Loucy (cell line): ENCODE measurements around the gene PLBD1.
A peak's percentile ranks its signal among the peaks of the same experiment; 100 is the strongest.

Experiments
- H2AFZ ChIP-seq: fragments of 200-600 bp; sonication (generic); 2 replicates; pipeline ENCODE4 v1.6.0; 2016; ENCODE audit warnings: antibody characterized with exemption, mild to moderate bottlenecking, low read length, moderate library complexity
- H3F3A ChIP-seq: fragments of 200-600 bp; 2 replicates; pipeline ENCODE4 v1.6.0; 2016; ENCODE audit warnings: antibody characterized with exemption, low read depth, mild to moderate bottlenecking
- H3K27me3 ChIP-seq: fragments of 200-600 bp; sonication (generic); 2 replicates; pipeline ENCODE4 v1.6.1; 2014; ENCODE audit warnings: low read length, mild to moderate bottlenecking; ENCODE audit not compliant: insufficient read depth, poor library complexity, severe bottlenecking
- H3K36me3 ChIP-seq: fragments of 200-600 bp; sonication (generic); 2 replicates; pipeline ENCODE4 v1.6.1; 2016; ENCODE audit warnings: low read length; ENCODE audit not compliant: insufficient read depth
- H3K4me1 ChIP-seq: fragments of 200-600 bp; sonication (generic); 2 replicates; pipeline ENCODE4 v1.5.1; 2014; ENCODE audit warnings: low read length, mild to moderate bottlenecking; ENCODE audit not compliant: insufficient read depth, poor library complexity, severe bottlenecking
- H3K4me2 ChIP-seq: fragments of 200-600 bp; sonication (generic); 2 replicates; pipeline ENCODE4 v1.6.0; 2014; ENCODE audit warnings: antibody characterized with exemption, low read length, low read depth, mild to moderate bottlenecking; ENCODE audit not compliant: poor library complexity, severe bottlenecking
- H3K4me3 ChIP-seq: fragments of 200-600 bp; sonication (generic); 2 replicates; pipeline ENCODE4 v1.5.1; 2014; ENCODE audit warnings: low read length, mild to moderate bottlenecking, mixed read lengths; ENCODE audit not compliant: poor library complexity, severe bottlenecking
- H3K79me2 ChIP-seq: fragments of 200-600 bp; sonication (generic); 2 replicates; pipeline ENCODE4 v1.6.1; 2014; ENCODE audit warnings: low read length; ENCODE audit not compliant: insufficient read depth
- H3K9ac ChIP-seq: fragments of 200-600 bp; sonication (generic); 2 replicates; pipeline ENCODE4 v1.6.0; 2014; ENCODE audit warnings: mild to moderate bottlenecking, low read depth, low read length, moderate library complexity; ENCODE audit not compliant: poor library complexity, severe bottlenecking
- H3K9me2 ChIP-seq: fragments of 200-600 bp; sonication (generic); replicated peaks from 2 replicates; pipeline ENCODE4 v1.6.1; 2016; ENCODE audit warnings: low read depth, low read length, mixed read lengths
- H3K9me3 ChIP-seq: fragments of 200-600 bp; sonication (generic); 2 replicates; pipeline ENCODE4 v1.6.1; 2014; ENCODE audit warnings: mild to moderate bottlenecking, antibody characterized with exemption, low read length, low read depth; ENCODE audit not compliant: insufficient read depth
- H4K20me1 ChIP-seq: fragments of 200-600 bp; sonication (generic); 2 replicates; pipeline ENCODE4 v1.6.0; 2014; ENCODE audit warnings: antibody characterized with exemption, low read length, mild to moderate bottlenecking; ENCODE audit not compliant: insufficient read depth, poor library complexity, severe bottlenecking
- CTCF ChIP-seq: fragments of 200-600 bp; sonication (generic); conservative IDR thresholded peaks from 2 replicates; pipeline ENCODE4 v1.5.1; 2014; ENCODE audit warnings: mild to moderate bottlenecking, antibody characterized with exemption, low read length
- EZH2phosphoT487 ChIP-seq: fragments of 200-600 bp; IDR thresholded peaks from 2 replicates; pipeline ENCODE4 v1.6.1; 2018; ENCODE audit warnings: antibody characterized with exemption, mild to moderate bottlenecking, moderate library complexity, borderline replicate concordance

Gene PLBD1

DNA sequence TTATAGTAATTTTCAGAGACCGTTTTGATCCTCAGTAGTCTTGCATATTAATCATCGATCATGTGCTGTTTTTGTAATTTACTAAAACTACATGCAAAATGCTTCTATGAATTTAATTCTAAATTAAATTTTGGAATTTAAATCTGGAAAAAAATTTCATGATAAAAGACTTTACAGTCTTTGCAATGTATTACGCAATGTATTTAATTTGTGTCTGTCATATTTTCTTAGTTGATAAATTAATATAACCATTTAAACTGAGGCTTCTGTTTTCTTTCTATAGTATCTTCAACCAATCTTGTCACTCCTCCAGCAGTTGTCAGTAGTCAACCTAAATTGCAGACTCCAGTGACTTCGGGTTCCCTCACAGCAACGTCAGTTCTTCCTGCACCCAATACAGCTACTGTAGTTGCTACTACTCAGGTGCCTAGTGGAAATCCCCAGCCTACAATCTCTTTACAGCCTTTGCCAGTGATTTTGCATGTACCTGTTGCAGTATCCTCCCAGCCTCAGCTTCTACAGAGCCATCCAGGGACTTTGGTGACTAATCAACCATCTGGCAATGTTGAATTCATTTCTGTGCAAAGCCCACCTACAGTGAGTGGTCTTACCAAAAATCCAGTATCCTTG, 107.4 kb downstream of the PLBD1 start:
- Histone ChIP-seq H3K9me2 (no peaks in the 10 kb centered on the region), H3K4me2 (no peak overlapping the region), H3F3A (no peaks in the 10 kb centered on the region), H3K9ac (no peak overlapping the region), H3K27me3 (no peaks in the 10 kb centered on the region), H3K9me3 (no peaks in the 10 kb centered on the region), H3K4me1 (no peaks in the 10 kb centered on the region), H3K36me3 (peaks cover 82% of the 10 kb centered on the region; the same call in 1 of the 2 replicates), H3K4me3 (no peak overlapping the region), H4K20me1 (peaks cover 26% of the 10 kb centered on the region), H2AFZ (no peak overlapping the region), H3K79me2 (peaks cover 23% of the 10 kb centered on the region)
- no peak for TF ChIP-seq CTCF
- TF ChIP-seq EZH2phosphoT487: no peak

- Histone ChIP-seq H3K79me2 (peaks cover 57% of the 10 kb centered on the region), H3K9me2 (no peaks in the 10 kb centered on the region), H4K20me1 (peaks cover 48% of the 10 kb centered on the region), H3F3A (no peaks in the 10 kb centered on the region), H3K4me3 (no peak overlapping the region), H3K9me3 (no peaks in the 10 kb centered on the region), H2AFZ (no peak overlapping the region), H3K9ac (no peak overlapping the region), H3K4me1 (peaks cover 21% of the 10 kb centered on the region), H3K4me2 (no peak overlapping the region), H3K36me3 (peaks cover 77% of the 10 kb centered on the region; the same call in 1 of the 2 replicates), H3K27me3 (no peaks in the 10 kb centered on the region)
- peak; percentile 97 for TF ChIP-seq CTCF
- TF ChIP-seq EZH2phosphoT487: no peak
These were observed 113.4 kb downstream of the PLBD1 start for GRCh38 chr12:14454098-14454907.
